Measurements from ENCODE around the gene WDR86. TPM values are rescaled to one million over a fixed set of nuclear protein-coding genes. Genes with fewer than 3 reads are reported as not detected.

Gene WDR86
- total RNA-seq, 2 donors from 2014 or later = 0.45 TPM; not detected in 1

- Mint-ChIP-seq H3K27ac (no peak overlapping the region), H3K36me3 (ENCODE audit: low read depth) (no peaks in the 10 kb centered on the region), H3K27me3 (no peaks in the 10 kb centered on the region), H3K9me3 (no peaks in the 10 kb centered on the region), H3K4me3 (no peak overlapping the region), H3K4me1 (peaks cover 13% of the 10 kb centered on the region)
- no peak for ATAC-seq (replicated peaks)
These were observed 26.1 kb upstream of the WDR86 start for GRCh38 chr7:151435971-151436370.

GRCh38 chr7:151435103-151435916 lies 25.5 kb upstream of the WDR86 start:
- Mint-ChIP-seq H3K4me3 (no peak overlapping the region), H3K36me3 (ENCODE audit: low read depth) (no peaks in the 10 kb centered on the region), H3K27me3 (no peaks in the 10 kb centered on the region), H3K4me1 (peaks cover 7% of the 10 kb centered on the region), H3K27ac (no peak overlapping the region), H3K9me3 (no peaks in the 10 kb centered on the region)
- no peak for ATAC-seq (replicated peaks)

GRCh38 chr7:151434549-151434948 lies 24.7 kb upstream of the WDR86 start:
- H3K9me3 Mint-ChIP-seq = no peaks in the 10 kb centered on the region
- no peak overlapping the region for H3K27ac Mint-ChIP-seq
- peaks cover 12% of the 10 kb centered on the region for H3K4me1 Mint-ChIP-seq
- H3K36me3 Mint-ChIP-seq (ENCODE audit: low read depth) = no peaks in the 10 kb centered on the region
- ATAC-seq (replicated peaks) = no peak
- no peak overlapping the region for H3K4me3 Mint-ChIP-seq
- no peaks in the 10 kb centered on the region for H3K27me3 Mint-ChIP-seq

GRCh38 chr7:151433721-151434400 lies 24.0 kb upstream of the WDR86 start:
- Mint-ChIP-seq H3K9me3 (no peaks in the 10 kb centered on the region), H3K4me3 (peak overlapping the region; percentile 70)
- no peak for ATAC-seq (replicated peaks)

GRCh38 chr7:151432658-151433521 lies 23.1 kb upstream of the WDR86 start:
- ATAC-seq (replicated peaks) = peak; percentile 86
- peak overlapping the region; percentile 85 for H3K27ac Mint-ChIP-seq
- peaks cover 16% of the 10 kb centered on the region for H3K4me1 Mint-ChIP-seq
- H3K9me3 Mint-ChIP-seq = no peaks in the 10 kb centered on the region
- H3K36me3 Mint-ChIP-seq (ENCODE audit: low read depth) = no peaks in the 10 kb centered on the region
- H3K4me3 Mint-ChIP-seq = peak overlapping the region; percentile 70
- no peaks in the 10 kb centered on the region for H3K27me3 Mint-ChIP-seq

More at GRCh38 chr7:151433721-151434400, 24.0 kb upstream of the WDR86 start:
- peaks cover 16% of the 10 kb centered on the region for H3K4me1 Mint-ChIP-seq
- H3K27ac Mint-ChIP-seq = no peak overlapping the region
- no peaks in the 10 kb centered on the region for H3K36me3 Mint-ChIP-seq (ENCODE audit: low read depth)
- no peaks in the 10 kb centered on the region for H3K27me3 Mint-ChIP-seq

GRCh38 chr7:151431768-151432311 lies 22.0 kb upstream of the WDR86 start:
- peaks cover 16% of the 10 kb centered on the region for H3K4me1 Mint-ChIP-seq
- H3K27me3 Mint-ChIP-seq = no peaks in the 10 kb centered on the region
- H3K27ac Mint-ChIP-seq = no peak overlapping the region
- H3K9me3 Mint-ChIP-seq = no peaks in the 10 kb centered on the region
- ATAC-seq (replicated peaks) = no peak
- no peaks in the 10 kb centered on the region for H3K36me3 Mint-ChIP-seq (ENCODE audit: low read depth)
- H3K4me3 Mint-ChIP-seq = no peak overlapping the region

- Mint-ChIP-seq H3K27ac (no peak overlapping the region), H3K27me3 (no peaks in the 10 kb centered on the region), H3K9me3 (no peaks in the 10 kb centered on the region), H3K4me3 (no peak overlapping the region), H3K36me3 (ENCODE audit: low read depth) (no peaks in the 10 kb centered on the region), H3K4me1 (peaks cover 16% of the 10 kb centered on the region)
- ATAC-seq (replicated peaks) = no peak
These were observed 21.5 kb upstream of the WDR86 start for GRCh38 chr7:151431281-151431767.

GRCh38 chr7:151430391-151431205 lies 20.8 kb upstream of the WDR86 start:
- Mint-ChIP-seq H3K9me3 (no peaks in the 10 kb centered on the region), H3K4me3 (peak overlapping the region; percentile 73), H3K4me1 (peaks cover 16% of the 10 kb centered on the region), H3K36me3 (ENCODE audit: low read depth) (no peaks in the 10 kb centered on the region), H3K27ac (peak overlapping the region; percentile 88), H3K27me3 (no peaks in the 10 kb centered on the region)
- ATAC-seq (replicated peaks) = no peak

- no peaks in the 10 kb centered on the region for H3K27me3 Mint-ChIP-seq
- H3K27ac Mint-ChIP-seq = peak overlapping the region; percentile 88
- H3K4me1 Mint-ChIP-seq = peaks cover 16% of the 10 kb centered on the region
- H3K4me3 Mint-ChIP-seq = peak overlapping the region; percentile 73
- H3K9me3 Mint-ChIP-seq = no peaks in the 10 kb centered on the region
- H3K36me3 Mint-ChIP-seq (ENCODE audit: low read depth) = no peaks in the 10 kb centered on the region
- peak; percentile 67 for ATAC-seq (replicated peaks)
These were observed 19.9 kb upstream of the WDR86 start for GRCh38 chr7:151429560-151430331.

GRCh38 chr7:151429237-151429559 lies 19.4 kb upstream of the WDR86 start:
- ATAC-seq (replicated peaks) = peak; percentile 17
- Mint-ChIP-seq H3K4me3 (peak overlapping the region; percentile 73), H3K27me3 (no peaks in the 10 kb centered on the region), H3K9me3 (no peaks in the 10 kb centered on the region), H3K4me1 (peaks cover 16% of the 10 kb centered on the region), H3K36me3 (ENCODE audit: low read depth) (no peaks in the 10 kb centered on the region), H3K27ac (peak overlapping the region; percentile 88)

GRCh38 chr7:151428378-151429236 lies 18.8 kb upstream of the WDR86 start:
- Mint-ChIP-seq H3K27ac (peak overlapping the region; percentile 28), H3K9me3 (no peaks in the 10 kb centered on the region), H3K27me3 (no peaks in the 10 kb centered on the region), H3K4me1 (peaks cover 16% of the 10 kb centered on the region), H3K36me3 (ENCODE audit: low read depth) (no peaks in the 10 kb centered on the region), H3K4me3 (peak overlapping the region; percentile 19)
- no peak for ATAC-seq (replicated peaks)

- H3K27me3 Mint-ChIP-seq = no peaks in the 10 kb centered on the region
- peak overlapping the region; percentile 38 for H3K27ac Mint-ChIP-seq
- ATAC-seq (replicated peaks) = no peak
- H3K36me3 Mint-ChIP-seq (ENCODE audit: low read depth) = no peaks in the 10 kb centered on the region
- no peak overlapping the region for H3K4me3 Mint-ChIP-seq
- H3K9me3 Mint-ChIP-seq = no peaks in the 10 kb centered on the region
- H3K4me1 Mint-ChIP-seq = peaks cover 12% of the 10 kb centered on the region
These were observed 18.0 kb upstream of the WDR86 start for GRCh38 chr7:151427705-151428377.
